IgD-negative memory B cell (primary cell): ENCODE measurements around the gene STX17. TPM values are rescaled to one million over a fixed set of nuclear protein-coding genes. Genes with fewer than 3 reads are reported as not detected.

ENCODE experiments used
- H3K27ac Mint-ChIP-seq, 3 donors: one replicate each; pipeline ENCODE4 v1.8.0; 2020 to 2022; ENCODE audit warnings: mild to moderate bottlenecking in 3 of 3, mixed read lengths in 3 of 3, moderate library complexity in 1 of 3
- H3K27me3 Mint-ChIP-seq: one replicate; pipeline ENCODE4 v1.8.0; 2021; ENCODE audit warnings: mixed read lengths
- H3K36me3 Mint-ChIP-seq: one replicate; pipeline ENCODE4 v1.8.0; 2020; ENCODE audit warnings: mild to moderate bottlenecking, mixed read lengths
- H3K4me1 Mint-ChIP-seq, 3 donors: one replicate each; pipeline ENCODE4 v1.8.0; 2020 to 2022; ENCODE audit warnings: mixed read lengths in 3 of 3, mild to moderate bottlenecking in 1 of 3
- H3K4me3 Mint-ChIP-seq, 4 donors: one replicate each; pipeline ENCODE4 v1.8.0; 2020 to 2022; ENCODE audit warnings: mild to moderate bottlenecking in 4 of 4, mixed read lengths in 4 of 4, moderate library complexity in 3 of 4
- H3K9me3 Mint-ChIP-seq, 3 donors: one replicate each; pipeline ENCODE4 v1.8.0; 2020 to 2021; ENCODE audit warnings: mixed read lengths in 3 of 3, mild to moderate bottlenecking in 1 of 3
- polyA plus RNA-seq: library from polyadenylated mRNA; unstranded; fragments of 300-500 nt; fragmentation: Illumina TruSeq; gene quantifications from one replicate; pipeline ENCODE4 v1.2.3, GENCODE V29; 2021

The STX17 gene
- polyA plus RNA-seq, 1 donor from 2014 or later, result 18.1 TPM

GRCh38 chr9:99881769-99882168 lies 24.7 kb upstream of the STX17 start:
- Mint-ChIP-seq H3K4me1 (no peaks in the 10 kb centered on the region), H3K36me3 (peaks cover 12% of the 10 kb centered on the region), H3K4me3 (no peak overlapping the region), H3K27ac (no peak overlapping the region), H3K27me3 (no peaks in the 10 kb centered on the region), H3K9me3 (no peaks in the 10 kb centered on the region)

- no peak overlapping the region for H3K27ac Mint-ChIP-seq
- peaks cover 11% of the 10 kb centered on the region for H3K36me3 Mint-ChIP-seq
- no peaks in the 10 kb centered on the region for H3K9me3 Mint-ChIP-seq
- H3K4me1 Mint-ChIP-seq, result no peaks in the 10 kb centered on the region
- H3K4me3 Mint-ChIP-seq, result no peak overlapping the region
- no peaks in the 10 kb centered on the region for H3K27me3 Mint-ChIP-seq
Observed at GRCh38 chr9:99885747-99886146, 20.7 kb upstream of the STX17 start.

GRCh38 chr9:99889120-99889519 lies 17.3 kb upstream of the STX17 start:
- H3K4me1 Mint-ChIP-seq, result no peaks in the 10 kb centered on the region
- H3K9me3 Mint-ChIP-seq, result no peaks in the 10 kb centered on the region

GRCh38 chr9:99894826-99895225 lies 11.6 kb upstream of the STX17 start:
- peaks cover 5% of the 10 kb centered on the region for H3K27me3 Mint-ChIP-seq
- no peak overlapping the region for H3K27ac Mint-ChIP-seq
- H3K4me3 Mint-ChIP-seq, result no peak overlapping the region
- no peaks in the 10 kb centered on the region for H3K4me1 Mint-ChIP-seq
- H3K9me3 Mint-ChIP-seq, result no peaks in the 10 kb centered on the region
- no peaks in the 10 kb centered on the region for H3K36me3 Mint-ChIP-seq

More at GRCh38 chr9:99889120-99889519, 17.3 kb upstream of the STX17 start:
- Mint-ChIP-seq H3K27ac (no peak overlapping the region), H3K36me3 (peaks cover 3% of the 10 kb centered on the region), H3K4me3 (no peak overlapping the region), H3K27me3 (peaks cover 4% of the 10 kb centered on the region)

- no peak overlapping the region for H3K4me3 Mint-ChIP-seq
- no peaks in the 10 kb centered on the region for H3K9me3 Mint-ChIP-seq
- no peak overlapping the region for H3K27ac Mint-ChIP-seq
- no peaks in the 10 kb centered on the region for H3K36me3 Mint-ChIP-seq
- peaks cover 5% of the 10 kb centered on the region for H3K27me3 Mint-ChIP-seq
- H3K4me1 Mint-ChIP-seq, result no peaks in the 10 kb centered on the region
Observed at GRCh38 chr9:99895510-99895909, 10.9 kb upstream of the STX17 start.

GRCh38 chr9:99896119-99896518 lies 10.3 kb upstream of the STX17 start:
- H3K27ac Mint-ChIP-seq, result no peak overlapping the region
- H3K27me3 Mint-ChIP-seq, result peaks cover 5% of the 10 kb centered on the region
- no peaks in the 10 kb centered on the region for H3K9me3 Mint-ChIP-seq
- H3K36me3 Mint-ChIP-seq, result no peaks in the 10 kb centered on the region
- no peak overlapping the region for H3K4me3 Mint-ChIP-seq
- no peaks in the 10 kb centered on the region for H3K4me1 Mint-ChIP-seq

GRCh38 chr9:99903393-99903792 lies 3.1 kb upstream of the STX17 start:
- H3K36me3 Mint-ChIP-seq, result no peaks in the 10 kb centered on the region
- H3K27ac Mint-ChIP-seq, result no peak overlapping the region
- no peaks in the 10 kb centered on the region for H3K9me3 Mint-ChIP-seq
- H3K4me3 Mint-ChIP-seq, result no peak overlapping the region
- peaks cover 12 to 13% (median 12%) of the 10 kb centered on the region in 3 donors for H3K4me1 Mint-ChIP-seq
- H3K27me3 Mint-ChIP-seq, result no peaks in the 10 kb centered on the region

- H3K27me3 Mint-ChIP-seq, result no peaks in the 10 kb centered on the region
- H3K27ac Mint-ChIP-seq, result peak overlapping the region; percentile 78 to 98 (median 96)
- no peaks in the 10 kb centered on the region for H3K9me3 Mint-ChIP-seq
- peaks cover 16 to 17% (median 17%) of the 10 kb centered on the region in 3 donors for H3K4me1 Mint-ChIP-seq
- peaks cover 3% of the 10 kb centered on the region for H3K36me3 Mint-ChIP-seq
- peak overlapping the region; percentile 96 to 99 (median 98) for H3K4me3 Mint-ChIP-seq
Observed at GRCh38 chr9:99905833-99906402, 536 bp upstream of the STX17 start.

- H3K4me1 Mint-ChIP-seq, result peaks cover 16 to 18% (median 18%) of the 10 kb centered on the region in 3 donors
- peaks cover 6% of the 10 kb centered on the region for H3K36me3 Mint-ChIP-seq
- H3K27ac Mint-ChIP-seq, result peak overlapping the region; percentile 96 to 98 (median 98)
- no peaks in the 10 kb centered on the region for H3K27me3 Mint-ChIP-seq
- no peaks in the 10 kb centered on the region for H3K9me3 Mint-ChIP-seq
- peak overlapping the region; percentile 96 to 99 (median 98) for H3K4me3 Mint-ChIP-seq
Observed at GRCh38 chr9:99907208-99907532, 716 bp downstream of the STX17 start.

GRCh38 chr9:99911600-99911999 lies 5.1 kb downstream of the STX17 start:
- Mint-ChIP-seq H3K27ac (no peak overlapping the region), H3K4me3 (no peak overlapping the region), H3K9me3 (no peaks in the 10 kb centered on the region), H3K36me3 (peaks cover 9% of the 10 kb centered on the region), H3K4me1 (peaks cover 17 to 26% (median 19%) of the 10 kb centered on the region in 3 donors), H3K27me3 (no peaks in the 10 kb centered on the region)

- Mint-ChIP-seq H3K27me3 (no peaks in the 10 kb centered on the region), H3K9me3 (no peaks in the 10 kb centered on the region), H3K27ac (no peak overlapping the region), H3K4me1 (peaks cover 11 to 13% (median 12%) of the 10 kb centered on the region in 3 donors), H3K4me3 (no peak overlapping the region), H3K36me3 (peaks cover 10% of the 10 kb centered on the region)
Observed at GRCh38 chr9:99916650-99917049, 10.2 kb downstream of the STX17 start.

- H3K9me3 Mint-ChIP-seq, result no peaks in the 10 kb centered on the region
- H3K27me3 Mint-ChIP-seq, result no peaks in the 10 kb centered on the region
- H3K4me3 Mint-ChIP-seq, result no peak overlapping the region
- peak overlapping the region in 1 of 3 donors; percentile 33 for H3K27ac Mint-ChIP-seq
- peaks cover 3 to 9% (median 8%) of the 10 kb centered on the region in 3 donors for H3K4me1 Mint-ChIP-seq
- H3K36me3 Mint-ChIP-seq, result peaks cover 11% of the 10 kb centered on the region
Observed at GRCh38 chr9:99918134-99918533, 11.7 kb downstream of the STX17 start.

GRCh38 chr9:99919930-99920329 lies 13.5 kb downstream of the STX17 start:
- H3K36me3 Mint-ChIP-seq, result peaks cover 20% of the 10 kb centered on the region
- no peaks in the 10 kb centered on the region for H3K27me3 Mint-ChIP-seq
- no peak overlapping the region for H3K4me3 Mint-ChIP-seq
- no peak overlapping the region for H3K27ac Mint-ChIP-seq
- H3K4me1 Mint-ChIP-seq, result peaks cover 3 to 8% (median 7%) of the 10 kb centered on the region in 3 donors
- peaks cover 0 to 4% (median 0%) of the 10 kb centered on the region in 3 donors for H3K9me3 Mint-ChIP-seq

GRCh38 chr9:99921875-99922710 lies 15.6 kb downstream of the STX17 start:
- H3K4me1 Mint-ChIP-seq, result peaks cover 3 to 8% (median 5%) of the 10 kb centered on the region in 3 donors
- H3K27me3 Mint-ChIP-seq, result no peaks in the 10 kb centered on the region
- H3K27ac Mint-ChIP-seq, result peak overlapping the region in 1 of 3 donors; percentile 43
- no peak overlapping the region for H3K4me3 Mint-ChIP-seq
- peaks cover 0 to 13% (median 2%) of the 10 kb centered on the region in 3 donors for H3K9me3 Mint-ChIP-seq
- peaks cover 31% of the 10 kb centered on the region for H3K36me3 Mint-ChIP-seq

GRCh38 chr9:99922711-99923030 lies 16.2 kb downstream of the STX17 start:
- Mint-ChIP-seq H3K27ac (no peak overlapping the region), H3K4me3 (peak overlapping the region in 1 of 4 donors; percentile 73), H3K36me3 (peaks cover 29% of the 10 kb centered on the region), H3K4me1 (peaks cover 0 to 8% (median 5%) of the 10 kb centered on the region in 3 donors), H3K9me3 (peaks cover 0 to 13% (median 2%) of the 10 kb centered on the region in 3 donors), H3K27me3 (no peaks in the 10 kb centered on the region)

- Mint-ChIP-seq H3K4me1 (peaks cover 0 to 4% (median 3%) of the 10 kb centered on the region in 3 donors), H3K36me3 (peaks cover 28% of the 10 kb centered on the region), H3K4me3 (no peak overlapping the region), H3K9me3 (peaks cover 0 to 13% (median 2%) of the 10 kb centered on the region in 3 donors), H3K27me3 (no peaks in the 10 kb centered on the region), H3K27ac (no peak overlapping the region)
Observed at GRCh38 chr9:99925541-99925940, 19.1 kb downstream of the STX17 start.
